Regular cardiac myocyte (primary cell): ENCODE measurements around the gene BEX2. TPM values are rescaled to one million over a fixed set of nuclear protein-coding genes. Genes with fewer than 3 reads are reported as not detected.

ENCODE experiments used
- total RNA-seq: library from RNA; depleted of rRNA; stranded (reverse); fragments of >200 nt; gene quantifications from 2 replicates; pipeline ENCODE4 v1.2.3, GENCODE V29; 2014

Gene BEX2
- 0.19 and 1.4 TPM in 2 replicates for total RNA-seq

GRCh38 chrX:103310555-103311398 lies at the start of gene BEX2:
Gene BEX2, minus strand, starts transcription at chrX:103310990. Its CDS starts 1,014 bp downstream, at chrX:103309976.

GRCh38 chrX:103356130-103356798 lies 45.5 kb upstream of the BEX2 start, which contains the start of gene TCEAL9:
Gene TCEAL9, plus strand, starts transcription at chrX:103356506. Its CDS starts 1,179 bp downstream, at chrX:103357685.

GRCh38 chrX:103329991-103330390 lies 19.2 kb upstream of the BEX2 start, which contains the start of gene TCEAL7:
Gene TCEAL7, plus strand, starts transcription at chrX:103330239. Its CDS starts 1,165 bp downstream, at chrX:103331404.

GRCh38 chrX:103276581-103277002 lies 34.2 kb downstream of the BEX2 start, which contains the start of gene TCEAL5:
Gene TCEAL5, minus strand, starts transcription at chrX:103276750. Its CDS starts 2,187 bp downstream, at chrX:103274563.

Other genes with a start within 250 kb of the BEX2 start
- 24.7 and 31.9 TPM in 2 replicates for gene BEX1, start 246.8 kb downstream of the BEX2 start, total RNA-seq
- under 0.01 and 0.28 TPM in 2 replicates for gene NXF3, start 217.8 kb downstream of the BEX2 start, total RNA-seq
- 5.6 and 21.1 TPM in 2 replicates for gene BEX4, start 95.9 kb downstream of the BEX2 start, total RNA-seq
- 118 and 145 TPM in 2 replicates for gene TCEAL8, start 55.8 kb downstream of the BEX2 start, total RNA-seq
- gene TCEAL5, start 34.2 kb downstream of the BEX2 start, total RNA-seq = not detected in 2 replicates
- 36.2 and 58.9 TPM in 2 replicates for gene TCEAL7, start 19.2 kb upstream of the BEX2 start, total RNA-seq
- gene TCEAL9, start 45.5 kb upstream of the BEX2 start, total RNA-seq = 154 and 159 TPM in 2 replicates
- gene BEX3, start 65.5 kb upstream of the BEX2 start, total RNA-seq = 284 and 308 TPM in 2 replicates
- gene RAB40A, start 208.5 kb upstream of the BEX2 start, total RNA-seq = 0.19 and 0.28 TPM in 2 replicates